IPS DF 4.7 (cell line): ENCODE results near the gene CRYL1.

ENCODE experiments used
- DNase-seq: peaks from one replicate; pipeline ENCODE4 v3.0.0-alpha.2; 2013; ENCODE audit warnings: low spot score; ENCODE audit errors: extremely low read depth

The CRYL1 gene

DNA sequence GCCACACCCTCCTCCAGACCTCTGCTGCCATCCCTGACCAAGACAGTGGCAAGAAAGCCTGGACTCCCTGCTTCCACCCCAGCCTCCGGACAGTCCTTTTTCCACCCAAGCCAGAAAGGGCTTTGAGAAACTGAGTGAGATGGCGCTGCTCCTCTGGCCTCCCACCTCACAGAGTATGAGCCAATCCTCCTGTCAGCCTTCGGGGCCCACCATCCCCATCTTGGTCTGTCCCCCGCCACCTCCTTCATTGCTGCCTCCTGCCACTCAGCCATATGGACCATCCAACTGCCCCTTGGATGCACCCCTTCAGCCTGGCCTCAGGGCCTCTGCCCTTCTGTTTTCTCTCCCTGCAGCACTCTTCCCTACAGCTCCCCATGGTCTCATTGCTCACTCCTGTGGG lies 125.7 kb downstream of the CRYL1 start:
- DNase-seq: no peak

DNA sequence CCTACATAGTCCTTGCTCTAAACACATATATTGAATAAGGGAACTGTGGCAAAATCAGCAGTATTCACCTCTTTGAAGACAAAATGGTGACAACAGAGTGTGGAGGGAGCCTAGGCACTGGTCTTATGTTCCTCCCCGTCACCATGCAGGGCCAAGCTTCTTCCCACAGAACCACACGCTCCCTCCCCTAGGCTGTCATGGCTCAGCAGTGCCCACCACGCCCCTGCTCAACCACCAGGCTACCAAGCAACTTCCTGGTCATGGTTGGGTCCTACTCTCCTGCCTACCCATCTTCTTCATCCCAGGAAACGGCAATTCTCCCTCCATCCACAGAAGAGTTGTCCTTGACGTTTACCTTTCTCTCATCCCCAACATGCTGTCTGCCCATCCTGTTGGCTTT lies 126.1 kb downstream of the CRYL1 start:
- no peak for DNase-seq

- no peak for DNase-seq
Measured at GRCh38 chr13:20398459-20398858, 127.2 kb downstream of the CRYL1 start.

- no peak for DNase-seq
Measured at GRCh38 chr13:20397896-20398295, 127.8 kb downstream of the CRYL1 start.

GRCh38 chr13:20395061-20395916 lies 130.4 kb downstream of the CRYL1 start:
- no peak for DNase-seq

DNA sequence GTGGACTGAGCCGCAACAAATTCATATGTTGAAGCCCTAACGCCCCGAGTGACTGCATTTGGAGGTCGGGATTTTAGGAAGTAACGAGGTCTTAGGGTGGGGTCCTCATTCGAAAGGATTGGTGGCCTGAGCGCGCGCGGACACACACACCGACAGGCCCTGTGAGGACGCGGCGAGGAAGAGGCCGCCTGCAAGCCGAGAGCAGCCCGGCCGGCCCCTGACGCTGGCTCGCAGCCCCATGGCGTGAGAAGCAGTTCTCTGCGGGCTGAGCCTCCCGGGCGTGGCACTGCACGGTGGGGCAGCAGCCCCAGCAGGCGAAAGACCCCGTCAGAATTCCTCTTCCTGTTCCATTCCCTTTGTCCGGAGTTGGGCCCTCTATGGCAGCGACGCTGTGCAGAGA lies 131.2 kb downstream of the CRYL1 start:
- no peak for DNase-seq

DNA sequence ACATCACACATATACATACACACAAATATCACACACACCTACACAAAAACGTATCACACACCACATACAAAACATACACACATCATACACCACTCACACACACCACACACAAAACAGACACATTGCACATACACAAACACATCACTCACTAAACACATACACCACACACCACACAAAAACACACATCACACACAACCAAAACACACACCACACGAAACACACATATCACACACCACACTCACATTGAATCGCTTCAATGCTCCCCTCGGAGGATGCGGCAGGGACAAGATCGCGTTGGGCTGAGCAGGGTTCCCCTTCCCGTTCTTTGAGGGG lies 131.5 kb downstream of the CRYL1 start:
- no peak for DNase-seq

DNA sequence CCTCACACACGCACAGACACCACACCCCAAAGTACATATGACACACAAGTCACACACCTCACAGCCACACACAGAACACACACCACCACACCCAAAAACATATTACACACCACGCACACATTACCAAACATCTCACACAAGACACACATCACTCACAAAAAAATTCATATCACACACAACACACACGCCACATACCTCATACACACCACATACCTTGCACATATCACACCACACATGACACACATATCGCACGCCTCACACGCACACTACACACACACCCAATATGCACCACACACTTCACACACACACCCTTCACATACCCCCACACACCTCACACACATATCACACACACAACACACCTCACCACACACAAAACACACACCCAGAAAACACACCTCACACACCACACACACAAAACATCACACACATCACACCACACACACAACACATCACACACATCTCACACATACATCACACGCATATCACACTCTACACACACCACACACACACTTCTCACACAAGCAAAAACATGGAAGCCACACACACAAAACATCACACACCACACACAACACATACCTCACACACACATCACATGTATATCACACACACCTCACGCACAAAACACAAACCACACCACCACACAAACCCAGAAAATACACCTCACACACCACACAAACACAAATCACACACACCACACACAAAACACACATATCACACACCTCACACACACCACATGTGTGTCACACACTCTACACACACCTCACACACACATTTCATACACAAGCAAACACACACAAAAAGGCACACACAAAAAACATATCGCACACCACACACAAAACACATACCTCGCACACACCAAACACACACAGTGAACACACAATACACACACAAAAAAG lies 132.1 kb downstream of the CRYL1 start:
- no peak for DNase-seq

GRCh38 chr13:20392530-20392929 lies 133.1 kb downstream of the CRYL1 start:
- DNase-seq: no peak

GRCh38 chr13:20391597-20392452 lies 133.8 kb downstream of the CRYL1 start:
- no peak for DNase-seq

GRCh38 chr13:20390526-20391175 lies 135.0 kb downstream of the CRYL1 start:
- DNase-seq: no peak

DNA sequence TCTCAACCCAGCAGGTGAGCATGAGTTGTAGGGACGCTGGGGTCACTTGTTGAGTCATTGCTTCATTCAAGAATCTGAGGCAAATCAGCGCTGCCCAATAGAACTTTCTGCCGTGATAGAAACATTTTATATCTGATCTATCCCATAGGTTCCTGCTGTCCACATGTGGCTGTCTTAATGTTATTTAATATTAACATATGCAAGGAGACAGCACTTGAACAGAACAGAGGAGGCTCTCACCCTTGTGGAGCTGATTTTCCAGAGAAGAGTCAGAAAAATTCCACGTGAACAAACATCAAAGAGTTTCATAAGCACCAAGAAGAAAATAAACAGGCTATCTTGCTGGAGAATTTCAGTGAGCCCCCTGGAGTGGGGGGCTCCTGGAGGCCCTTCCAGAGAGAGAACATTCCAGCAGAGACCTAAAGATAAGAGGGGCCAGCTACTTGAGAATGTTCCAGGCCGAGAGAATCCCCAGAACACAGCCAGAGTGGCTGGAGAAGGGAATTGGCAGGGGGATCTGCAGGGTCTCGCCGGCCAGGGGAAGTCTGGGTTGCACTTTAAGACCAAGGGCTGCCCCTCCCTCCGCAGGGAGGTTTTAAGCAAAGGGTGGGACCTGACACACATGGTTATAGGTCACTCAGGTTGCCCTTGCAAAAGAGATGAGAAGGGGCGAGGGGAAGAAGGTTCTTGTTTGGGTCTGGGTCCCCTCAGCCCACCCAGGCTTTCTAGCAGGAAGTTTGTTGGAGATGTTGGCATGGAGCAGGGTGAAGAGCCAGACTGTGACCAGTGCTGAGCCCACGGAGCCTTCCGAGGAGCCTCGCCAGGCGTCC lies 135.7 kb downstream of the CRYL1 start:
- no peak for DNase-seq

DNA sequence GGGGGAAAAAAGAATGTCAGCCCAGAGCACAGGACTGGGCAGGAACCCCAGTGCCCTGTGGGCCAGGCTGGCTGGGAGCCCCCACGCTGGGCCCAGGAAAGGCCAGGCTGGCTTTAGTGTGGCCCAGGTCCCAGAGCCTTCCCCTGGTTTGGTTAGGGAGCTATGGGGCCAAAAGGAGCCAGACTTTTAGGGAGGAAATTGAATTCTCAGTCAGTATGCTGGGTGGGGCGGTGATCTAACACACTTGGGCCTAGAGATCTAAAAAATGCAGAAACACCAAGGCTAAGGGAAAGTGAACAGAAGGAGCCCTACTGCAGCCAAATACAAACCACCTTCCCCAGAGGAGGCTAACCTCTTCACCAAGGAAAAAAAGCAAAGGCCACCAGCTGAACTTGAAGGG lies 137.5 kb downstream of the CRYL1 start:
- DNase-seq: no peak

DNA sequence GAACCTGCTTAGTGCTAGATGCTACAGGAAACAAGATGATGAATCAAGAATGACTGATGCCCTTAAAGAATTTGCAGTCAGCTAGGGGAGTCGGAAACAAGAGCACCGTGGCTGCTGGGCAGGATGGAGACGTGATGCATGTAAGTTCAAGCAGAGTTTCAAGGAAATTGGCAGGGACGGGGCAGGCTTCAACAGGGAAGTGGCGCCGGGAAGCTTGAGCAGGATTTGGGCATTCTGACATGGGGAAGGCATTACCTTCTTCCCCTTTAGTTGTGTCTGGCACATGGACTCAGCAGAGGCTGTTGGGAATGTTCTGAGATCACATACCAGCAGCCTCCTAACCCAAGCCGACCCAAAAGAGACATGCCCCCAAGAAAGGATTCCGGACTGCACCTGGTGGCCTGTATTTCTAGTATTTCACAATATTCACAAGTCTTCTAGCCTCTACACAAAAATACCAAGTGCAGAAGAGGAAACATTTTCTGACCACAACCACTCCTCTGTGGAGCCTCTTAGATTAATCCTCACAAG lies 138.2 kb downstream of the CRYL1 start:
- no peak for DNase-seq

GRCh38 chr13:20387006-20387405 lies 138.7 kb downstream of the CRYL1 start:
- no peak for DNase-seq

DNA sequence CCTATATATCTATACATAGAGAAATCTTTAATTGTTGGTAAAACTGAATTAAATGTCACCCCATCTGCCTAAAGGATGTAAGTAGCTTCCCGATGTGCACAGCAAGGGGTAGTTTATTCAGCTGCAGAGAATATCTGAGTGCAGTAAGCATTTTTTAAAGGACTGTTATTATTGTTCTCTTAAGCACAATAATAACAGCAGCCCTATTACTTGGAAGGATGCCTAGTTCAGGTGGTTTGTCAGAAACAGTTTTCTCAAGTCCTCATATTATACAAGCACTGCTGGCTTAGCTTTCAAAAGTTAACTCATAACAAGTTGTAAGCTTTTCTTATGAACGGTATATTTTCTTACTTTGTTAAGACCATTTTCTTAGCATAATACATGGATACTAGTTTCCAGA lies 142.6 kb downstream of the CRYL1 start:
- no peak for DNase-seq

DNA sequence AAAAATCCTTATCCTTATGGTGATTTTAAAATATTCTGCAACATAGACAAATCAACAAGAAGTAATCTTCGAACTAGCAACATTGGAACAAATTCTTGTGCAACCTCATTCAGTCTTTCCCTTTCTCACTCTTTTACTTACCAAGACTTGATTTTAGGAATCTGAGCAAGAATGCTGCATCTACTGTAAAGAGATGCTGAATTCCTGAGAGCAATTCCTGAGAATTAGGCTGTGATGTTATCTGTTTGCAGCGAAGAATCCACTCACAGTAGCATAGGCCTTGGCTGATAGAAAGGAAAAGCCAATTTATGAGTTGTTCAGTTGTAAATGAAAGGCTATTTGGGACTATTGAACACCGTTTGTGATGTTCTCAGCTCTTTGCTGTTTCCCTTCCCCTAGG lies 144.3 kb downstream of the CRYL1 start:
- no peak for DNase-seq

GRCh38 chr13:20378721-20379120 lies 146.9 kb downstream of the CRYL1 start:
- no peak for DNase-seq

DNA sequence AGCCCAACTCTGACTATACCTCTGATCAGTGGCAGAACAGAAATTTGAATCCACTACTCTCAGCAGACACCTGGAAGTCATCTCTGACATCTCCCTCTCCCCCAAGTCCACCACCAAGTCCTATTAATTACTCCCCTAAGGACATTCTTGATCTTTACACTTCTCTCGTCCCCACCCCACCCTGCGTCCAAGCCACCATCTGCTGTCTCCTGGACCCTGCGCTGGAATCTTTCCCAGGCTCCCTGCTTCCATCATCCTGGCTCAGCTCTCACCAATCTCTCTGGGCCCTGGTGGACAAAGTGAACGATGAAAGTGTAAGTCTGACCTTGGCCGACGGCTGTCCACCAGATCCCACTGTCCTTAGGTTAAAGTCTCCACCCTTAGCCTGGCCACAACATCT lies 147.9 kb downstream of the CRYL1 start:
- DNase-seq: no peak

- DNase-seq: no peak
Measured at GRCh38 chr13:20375871-20376270, 149.8 kb downstream of the CRYL1 start.
